Midbrain (tissue), 1 donor: Measurements from ENCODE around the gene PRKCE.

Source experiments
- DNase-seq: peaks from one replicate; lab custom pipeline; 2025; lab: John Stamatoyannopoulos, UW

Gene PRKCE

GRCh38 chr2:45755585-45756335 is 104.3 kb downstream of the PRKCE start:
- DNase-seq: no peak

GRCh38 chr2:45758018-45758417 is 106.5 kb downstream of the PRKCE start:
- no peak for DNase-seq

GRCh38 chr2:45759310-45759851 is 107.9 kb downstream of the PRKCE start:
- DNase-seq: no peak

GRCh38 chr2:45761635-45762034 is 110.2 kb downstream of the PRKCE start:
- DNase-seq: no peak

DNA sequence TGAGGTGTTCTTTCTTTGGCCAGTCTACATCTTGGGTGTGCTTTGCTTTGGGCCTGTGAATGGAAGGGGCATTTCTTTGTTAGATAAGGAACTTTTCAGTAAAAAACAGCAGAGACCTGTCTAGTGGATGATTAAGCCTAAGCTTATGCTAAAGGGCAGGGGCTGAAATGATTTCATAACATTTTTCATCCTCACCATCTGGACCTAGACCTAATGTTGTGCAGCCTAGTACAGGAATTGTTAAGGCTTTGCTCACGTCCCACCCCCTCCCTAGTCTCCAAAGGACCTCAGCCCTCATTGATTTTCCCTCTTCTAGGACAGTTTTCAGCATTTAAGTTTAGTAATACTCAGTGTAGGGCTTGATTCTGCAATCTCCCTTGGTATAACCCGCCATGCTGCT is 111.8 kb downstream of the PRKCE start:
- DNase-seq: no peak

DNA sequence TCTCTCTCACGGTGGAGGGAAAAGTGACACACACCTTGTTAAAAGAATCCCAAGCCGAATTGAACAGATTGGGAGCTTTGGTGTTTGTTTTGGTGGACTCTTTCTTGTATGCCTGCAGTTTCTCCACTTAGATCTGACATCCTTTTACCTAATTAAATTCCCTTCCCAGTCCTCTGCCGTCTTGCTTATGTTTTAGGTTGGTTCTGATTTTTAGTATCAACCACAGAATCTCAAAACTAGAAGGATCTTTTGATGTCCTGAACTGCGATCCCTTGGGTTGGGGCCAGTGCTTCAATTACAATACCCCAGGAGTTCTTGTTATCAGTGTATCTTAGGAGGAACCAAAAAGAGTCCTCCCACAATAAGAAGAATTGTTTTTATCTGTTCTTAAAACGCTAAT is 112.3 kb downstream of the PRKCE start:
- no peak for DNase-seq

DNA sequence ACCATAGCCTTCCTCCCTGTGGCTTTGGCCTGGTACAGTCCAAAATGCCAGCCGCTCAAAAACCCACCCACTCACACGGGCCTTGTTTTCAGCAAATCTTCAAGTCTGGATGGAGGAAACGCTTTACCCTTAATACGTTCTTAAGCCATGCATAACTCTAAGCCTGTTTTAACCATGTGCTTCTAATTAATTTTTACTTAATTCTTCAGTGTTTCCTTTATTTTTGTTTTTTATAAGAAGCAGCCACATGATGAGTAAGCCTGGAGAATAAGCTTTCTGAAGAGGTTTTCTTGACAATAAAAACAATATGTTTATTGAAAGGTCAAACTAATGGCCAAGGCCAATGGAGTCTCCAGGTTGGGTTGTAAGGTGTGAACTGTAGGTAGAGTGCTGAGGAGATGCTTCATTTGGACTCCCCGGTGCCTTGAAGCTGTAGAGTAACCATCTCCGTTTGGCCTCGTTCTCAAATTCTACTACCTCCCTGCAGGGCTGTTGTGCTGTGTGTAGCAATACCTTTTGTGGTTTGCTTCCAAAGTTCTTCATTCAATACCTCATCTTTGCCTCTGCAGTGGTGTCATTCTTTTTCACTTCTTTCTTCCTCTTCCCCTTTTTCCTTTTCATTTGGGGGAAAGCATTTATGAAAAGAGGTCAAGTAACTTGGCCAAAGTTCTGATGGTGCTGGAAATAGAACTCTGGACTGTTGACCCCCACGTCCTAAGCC is 113.7 kb downstream of the PRKCE start:
- no peak for DNase-seq

- DNase-seq: no peak
These were observed 114.3 kb downstream of the PRKCE start for GRCh38 chr2:45765728-45766254.

- no peak for DNase-seq
These were observed 116.7 kb downstream of the PRKCE start for GRCh38 chr2:45768208-45768607.

GRCh38 chr2:45769056-45769455 is 117.6 kb downstream of the PRKCE start:
- no peak for DNase-seq

GRCh38 chr2:45769854-45770576 is 118.5 kb downstream of the PRKCE start:
- DNase-seq: no peak

DNA sequence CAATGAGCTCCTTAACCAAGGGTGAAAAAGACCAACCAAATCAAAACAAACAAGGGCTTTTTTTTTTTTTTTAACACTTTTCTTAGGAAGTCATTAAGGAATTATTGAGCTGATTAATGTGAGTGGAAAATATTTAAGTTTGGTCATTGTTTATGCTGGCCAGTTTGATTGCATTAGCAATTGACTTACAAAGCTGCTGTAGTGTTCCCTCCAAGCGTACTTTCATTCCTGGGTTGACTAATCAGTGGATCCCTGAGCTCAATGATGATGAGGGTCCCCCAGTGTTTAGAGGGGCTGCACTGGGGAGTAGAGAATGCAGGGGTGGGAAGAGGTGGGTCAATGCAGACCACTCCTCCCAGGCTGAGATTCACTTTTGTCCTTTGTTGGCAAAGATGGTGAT is 119.3 kb downstream of the PRKCE start:
- DNase-seq: no peak

DNA sequence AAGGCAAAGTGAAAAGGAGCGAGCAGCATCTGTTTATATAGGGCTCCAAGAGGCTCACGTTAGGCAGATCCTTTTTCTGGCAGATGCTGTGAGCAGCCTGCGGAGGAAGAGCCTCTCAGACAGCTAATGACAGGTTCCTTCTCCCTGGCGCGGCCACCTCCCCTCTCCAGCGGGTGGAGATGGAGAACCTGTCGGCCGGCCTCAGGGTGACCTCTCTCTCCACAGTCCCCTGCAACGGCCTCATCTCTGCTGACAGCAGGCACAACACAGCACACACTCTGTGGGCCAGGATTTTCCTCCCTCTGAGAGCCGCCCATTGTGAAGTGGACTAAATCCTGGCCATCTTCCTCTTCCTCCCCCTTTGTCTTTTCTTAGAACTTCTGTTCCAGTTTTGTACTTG is 119.8 kb downstream of the PRKCE start:
- DNase-seq: peak; percentile 25

DNA sequence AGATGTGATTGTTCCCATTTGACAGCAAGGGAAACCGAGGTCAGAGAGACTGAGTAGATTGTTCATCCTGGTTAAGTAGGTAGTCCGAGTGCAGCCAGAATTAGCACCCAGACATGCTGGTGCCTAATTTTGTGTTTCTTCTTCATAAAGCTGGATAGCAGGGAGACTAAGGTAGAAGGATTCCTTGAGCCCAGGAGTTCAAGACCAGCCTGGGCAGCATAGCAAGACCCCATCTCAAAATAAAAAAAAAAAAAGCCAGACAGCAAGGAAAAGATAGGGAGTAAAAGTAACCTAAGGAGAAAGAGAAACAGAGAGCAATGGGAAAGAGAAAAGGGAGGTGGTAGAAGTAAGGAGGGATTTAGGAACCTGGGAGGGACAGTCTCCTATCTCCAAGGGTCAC is 120.6 kb downstream of the PRKCE start:
- no peak for DNase-seq

DNA sequence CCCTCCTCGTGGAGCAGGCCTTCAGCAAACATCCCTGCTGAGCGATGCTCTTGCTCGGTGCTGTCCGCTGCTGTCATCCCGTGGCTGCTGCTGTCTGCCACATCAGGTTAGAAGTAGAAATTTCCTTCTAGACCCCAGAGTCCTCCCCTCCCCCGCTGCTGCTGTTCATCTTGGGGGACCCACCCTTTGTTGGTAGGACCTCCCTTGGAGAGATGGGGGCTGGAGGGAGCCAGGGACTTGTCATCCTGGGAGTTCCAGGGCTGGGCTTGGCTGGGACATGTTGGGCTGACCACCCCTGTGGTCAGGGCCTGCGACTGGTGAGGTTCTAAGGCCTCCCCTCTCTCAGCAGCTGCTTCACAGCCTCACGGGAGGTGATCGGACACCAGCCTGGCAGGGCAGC is 122.4 kb downstream of the PRKCE start:
- no peak for DNase-seq

- DNase-seq: no peak
These were observed 123.3 kb downstream of the PRKCE start for GRCh38 chr2:45774688-45775244.

GRCh38 chr2:45776160-45776955 is 124.9 kb downstream of the PRKCE start:
- DNase-seq: no peak

GRCh38 chr2:45777996-45778719 is 126.7 kb downstream of the PRKCE start:
- DNase-seq: no peak

DNA sequence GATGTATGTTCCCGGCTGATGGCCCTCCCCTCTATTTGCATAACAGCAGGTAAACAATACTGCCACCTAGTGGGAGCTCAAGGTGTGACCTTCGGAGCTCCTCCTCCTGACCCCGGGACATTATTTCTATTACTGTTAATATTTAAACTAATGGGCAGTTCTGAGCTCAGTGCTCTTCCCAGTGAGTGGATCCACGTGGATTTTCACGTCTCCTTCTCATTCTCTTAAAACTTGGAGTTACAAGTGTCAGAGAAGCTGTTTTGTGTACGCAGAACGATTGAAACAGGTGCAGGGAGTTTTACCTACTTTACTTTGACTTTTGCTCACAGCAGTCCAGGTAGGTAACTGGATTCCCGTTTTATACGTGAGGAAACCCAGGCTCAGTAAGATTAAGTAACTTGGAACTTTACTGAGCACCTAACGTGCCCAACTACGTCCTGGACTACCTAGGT is 127.3 kb downstream of the PRKCE start:
- DNase-seq: peak; percentile 72
